Tibial artery (tissue), 4 donors: ENCODE results near the gene TFPI.

Experiments used
- DNase-seq, 2 donors: peaks; one replicate each; pipeline ENCODE4 v3.0.0-alpha.2; 2019
- H3K27ac ChIP-seq, 2 donors: fragments of 200-600 bp; sonication (generic) in 1 of 2; 1 replicate in 1 of 2; 2 replicates in 1 of 2; pipeline ENCODE4 v1.5.1; 2018 to 2019; ENCODE audit warnings: mild to moderate bottlenecking in 1 of 2
- H3K27me3 ChIP-seq, 2 donors: fragments of 200-600 bp; sonication (generic) in 1 of 2; one replicate each; pipeline versions ENCODE4 v1.5.1 to v1.6.0; 2016 to 2019
- H3K36me3 ChIP-seq, 3 donors: fragments of 200-600 bp; sonication (generic) in 2 of 3; one replicate each; pipeline ENCODE4 v1.5.1; 2016 to 2019; ENCODE audit warnings: mild to moderate bottlenecking in 2 of 3
- H3K4me1 ChIP-seq, 4 donors: fragments of 200-600 bp; sonication (generic) in 2 of 4; 1 replicate in 3 of 4; 2 replicates in 1 of 4; pipeline ENCODE4 v1.5.1; 2016 to 2019
- H3K4me3 ChIP-seq, 2 donors: fragments of 200-600 bp; sonication (generic) in 1 of 2; 1 replicate in 1 of 2; 2 replicates in 1 of 2; pipeline ENCODE4 v1.5.1; 2018 to 2019; ENCODE audit warnings: mild to moderate bottlenecking in 2 of 2
- H3K9me3 ChIP-seq, 3 donors: fragments of 200-600 bp; sonication (generic) in 1 of 3; one replicate each; pipeline ENCODE4 v1.5.1; 2016 to 2019
- CTCF ChIP-seq, 2 experiments: fragments of 200-600 bp in 1 of 2; fragments of 450-650 bp in 1 of 2; IDR thresholded peaks; one replicate each; pipeline ENCODE4 v1.5.1; 2017 to 2019; ENCODE audit warnings: antibody characterized with exemption in 2 of 2, mild to moderate bottlenecking in 1 of 2, moderate library complexity in 1 of 2
- intact Hi-C: fragments of 100-400 bp; cut with DNase I; formaldehyde crosslinking; loops from one replicate; pipeline ENCODE4 v1.15.0; 2023; ENCODE audit warnings: low total_unique reads

The TFPI gene

GRCh38 chr2:187500585-187501359 lies 53.5 kb downstream of the TFPI start:
- Histone ChIP-seq H3K27me3 (no peaks in the 10 kb centered on the region), H3K27ac (peak overlapping the region; percentile 18 to 37), H3K4me1 (peaks cover 0 to 35% (median 0%) of the 10 kb centered on the region in 4 donors), H3K4me3 (no peak overlapping the region), H3K36me3 (peaks cover 4 to 11% (median 10%) of the 10 kb centered on the region in 3 donors), H3K9me3 (no peaks in the 10 kb centered on the region)
- intact Hi-C loops, result loop anchor here (2.0 to 5.0 kb wide), 2 partner anchors 78 to 342 kb away; no protein-coding TSS in a partner anchor
- no peak for TF ChIP-seq CTCF (IDR thresholded peaks at IDR 0.05)
- no peak for DNase-seq

- peak in 1 of 2 donors; percentile 58 for DNase-seq
- H3K4me3 ChIP-seq, result no peak overlapping the region
- intact Hi-C loops, result loop anchor here (2.0 to 10.0 kb wide), 3 partner anchors 79 to 655 kb away; no protein-coding TSS in a partner anchor
These were observed 54.2 kb downstream of the TFPI start for GRCh38 chr2:187499941-187500532.

GRCh38 chr2:187497858-187498463 lies 56.3 kb downstream of the TFPI start:
- intact Hi-C loops, result loop anchor here (10.0 kb wide), 1 partner anchor 657 kb away; no protein-coding TSS in a partner anchor

More at GRCh38 chr2:187499941-187500532, 54.2 kb downstream of the TFPI start:
- TF ChIP-seq CTCF (IDR thresholded peaks at IDR 0.05), result peak; percentile 85 to 94
- H3K27ac ChIP-seq, result peak overlapping the region in 1 of 2 donors; percentile 18
- H3K36me3 ChIP-seq, result peaks cover 10 to 17% (median 16%) of the 10 kb centered on the region in 3 donors
- H3K4me1 ChIP-seq, result peaks cover 0 to 35% (median 0%) of the 10 kb centered on the region in 4 donors
- H3K27me3 ChIP-seq, result no peaks in the 10 kb centered on the region
- H3K9me3 ChIP-seq, result no peaks in the 10 kb centered on the region

GRCh38 chr2:187497140-187497539 lies 57.1 kb downstream of the TFPI start:
- Histone ChIP-seq H3K9me3 (no peaks in the 10 kb centered on the region), H3K36me3 (peaks cover 24 to 36% (median 35%) of the 10 kb centered on the region in 3 donors), H3K27me3 (no peaks in the 10 kb centered on the region), H3K4me3 (no peak overlapping the region), H3K27ac (no peak overlapping the region), H3K4me1 (peaks cover 0 to 20% (median 0%) of the 10 kb centered on the region in 4 donors)
- DNase-seq, result no peak
- intact Hi-C loops, result loop anchor here (10.0 kb wide), 1 partner anchor 658 kb away; no protein-coding TSS in a partner anchor
- no peak for TF ChIP-seq CTCF (IDR thresholded peaks at IDR 0.05)

More at GRCh38 chr2:187497858-187498463, 56.3 kb downstream of the TFPI start:
- Histone ChIP-seq H3K27ac (no peak overlapping the region), H3K27me3 (no peaks in the 10 kb centered on the region), H3K4me1 (peaks cover 0 to 26% (median 0%) of the 10 kb centered on the region in 4 donors), H3K9me3 (no peaks in the 10 kb centered on the region), H3K4me3 (no peak overlapping the region), H3K36me3 (peaks cover 18 to 30% (median 28%) of the 10 kb centered on the region in 3 donors)
- DNase-seq, result no peak
- TF ChIP-seq CTCF (IDR thresholded peaks at IDR 0.05), result peak; percentile 29 to 38

GRCh38 chr2:187495324-187495723 lies 58.9 kb downstream of the TFPI start:
- peaks cover 24 to 42% (median 35%) of the 10 kb centered on the region in 3 donors for H3K36me3 ChIP-seq
- no peak for DNase-seq
- no peak overlapping the region for H3K4me3 ChIP-seq
- peaks cover 0 to 3% (median 0%) of the 10 kb centered on the region in 4 donors for H3K4me1 ChIP-seq
- TF ChIP-seq CTCF (IDR thresholded peaks at IDR 0.05), result no peak
- H3K9me3 ChIP-seq, result no peaks in the 10 kb centered on the region
- H3K27ac ChIP-seq, result no peak overlapping the region
- no peaks in the 10 kb centered on the region for H3K27me3 ChIP-seq
- intact Hi-C loops, result loop anchor here (10.0 kb wide), 1 partner anchor 659 kb away; no protein-coding TSS in a partner anchor
